Measurements from ENCODE around the gene ZFYVE28.

The ZFYVE28 gene

DNA sequence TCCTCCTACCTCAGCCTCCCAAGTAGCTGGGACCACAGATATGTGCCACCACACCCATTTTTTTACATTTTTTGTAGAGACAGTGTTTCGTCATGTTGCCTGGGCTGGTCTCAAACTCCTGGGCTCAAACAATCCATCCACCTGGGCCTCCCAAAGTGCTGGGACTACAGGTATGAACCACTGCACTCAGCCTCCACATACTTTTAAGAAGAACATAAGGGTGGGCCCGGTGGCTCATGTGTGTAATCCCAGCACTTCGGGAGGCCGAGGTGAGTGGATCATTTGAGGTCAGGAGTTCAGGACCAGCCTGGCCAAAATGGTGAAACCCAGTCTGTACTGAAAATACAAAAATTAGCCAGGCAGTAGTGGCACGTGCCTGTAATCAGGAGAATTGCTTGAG is 105.1 kb downstream of the ZFYVE28 start:
- Histone ChIP-seq H3K4me1 (ENCODE audit: insufficient read depth, insufficient read length) (no peaks in the 10 kb centered on the region), H3K9ac (ENCODE audit: insufficient read length, low read depth) (no peak overlapping the region), H3K9me3 (ENCODE audit: insufficient read depth, low read length) (no peaks in the 10 kb centered on the region), H3K4me3 (ENCODE audit: insufficient read length, low read depth) (no peak overlapping the region), H3K36me3 (ENCODE audit: insufficient read depth, insufficient read length, low read length) (no peaks in the 10 kb centered on the region), H3K27me3 (ENCODE audit: insufficient read depth, insufficient read length) (peaks cover 4% of the 10 kb centered on the region)
- DNase-seq (ENCODE audit: low read depth, low spot score): no peak
- TF ChIP-seq SUZ12 (IDR thresholded peaks at IDR 0.05; ENCODE audit: extremely low read depth, insufficient read depth, insufficient read length) (no peak), YY1 (IDR thresholded peaks at IDR 0.05; ENCODE audit: insufficient read depth, insufficient read length) (no peak), ZNF274 (IDR thresholded peaks at IDR 0.05; ENCODE audit: low read depth, low read length) (no peak)

GRCh38 chr4:2306773-2307410 is 111.6 kb downstream of the ZFYVE28 start:
- H3K4me3 ChIP-seq (ENCODE audit: insufficient read length, low read depth): no peak overlapping the region
- no peak for DNase-seq (ENCODE audit: low read depth, low spot score)
- TF ChIP-seq YY1 (IDR thresholded peaks at IDR 0.05; ENCODE audit: insufficient read depth, insufficient read length) (no peak), ZNF274 (IDR thresholded peaks at IDR 0.05; ENCODE audit: low read depth, low read length) (no peak), SUZ12 (IDR thresholded peaks at IDR 0.05; ENCODE audit: extremely low read depth, insufficient read depth, insufficient read length) (no peak)

DNA sequence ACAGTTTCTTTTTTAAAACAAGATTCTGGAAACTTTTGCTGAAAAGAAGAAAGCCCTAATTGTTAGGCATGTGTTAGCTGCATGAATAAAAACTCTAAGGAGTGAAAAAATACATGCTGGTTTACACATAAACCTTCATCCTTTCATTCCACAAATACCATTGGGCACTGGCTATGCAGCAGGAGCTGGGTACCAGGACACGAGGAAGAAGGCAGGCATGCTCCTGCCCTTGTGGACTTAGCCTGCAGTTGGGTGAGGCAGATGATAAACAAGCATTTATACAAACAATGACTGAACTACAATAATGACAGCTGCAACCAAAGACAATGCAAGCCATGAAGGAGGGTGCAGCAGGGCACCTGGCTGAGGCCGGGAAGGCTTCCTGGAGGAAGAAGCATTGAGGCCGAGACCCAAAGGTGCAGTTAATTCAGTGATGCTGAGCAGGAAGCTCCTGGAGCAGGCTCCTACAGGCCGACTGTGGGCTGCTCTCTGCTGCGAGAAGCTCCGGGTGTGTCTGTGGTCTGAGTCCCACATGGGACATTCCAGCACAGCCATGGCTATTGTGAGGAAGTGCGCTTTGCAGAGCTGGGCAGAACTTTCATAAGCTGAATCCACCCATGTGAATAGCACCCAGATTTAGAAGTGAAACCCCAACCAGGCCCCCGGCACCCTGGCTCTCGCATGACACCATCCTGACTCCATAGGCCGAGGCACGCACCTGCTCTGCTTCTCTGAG is 112.5 kb downstream of the ZFYVE28 start:
- no peak for DNase-seq (ENCODE audit: low read depth, low spot score)
- H3K4me1 ChIP-seq (ENCODE audit: insufficient read depth, insufficient read length): peaks cover 10% of the 10 kb centered on the region
- H3K9ac ChIP-seq (ENCODE audit: insufficient read length, low read depth): no peak overlapping the region
- peaks cover 19% of the 10 kb centered on the region; the same call in 1 of the 2 replicates for H3K9me3 ChIP-seq (ENCODE audit: insufficient read depth, low read length)
- H3K27me3 ChIP-seq (ENCODE audit: insufficient read depth, insufficient read length): no peaks in the 10 kb centered on the region
- no peaks in the 10 kb centered on the region for H3K36me3 ChIP-seq (ENCODE audit: insufficient read depth, insufficient read length, low read length)
- H3K4me3 ChIP-seq (ENCODE audit: insufficient read length, low read depth): no peak overlapping the region
- no peak for TF ChIP-seq ZNF274 (IDR thresholded peaks at IDR 0.05; ENCODE audit: low read depth, low read length)
- no peak for TF ChIP-seq SUZ12 (IDR thresholded peaks at IDR 0.05; ENCODE audit: extremely low read depth, insufficient read depth, insufficient read length)
- TF ChIP-seq YY1 (IDR thresholded peaks at IDR 0.05; ENCODE audit: insufficient read depth, insufficient read length): no peak

More at GRCh38 chr4:2306773-2307410, 111.6 kb downstream of the ZFYVE28 start:
- peaks cover 3% of the 10 kb centered on the region for H3K4me1 ChIP-seq (ENCODE audit: insufficient read depth, insufficient read length)
- H3K9me3 ChIP-seq (ENCODE audit: insufficient read depth, low read length): peaks cover 18% of the 10 kb centered on the region; the same call in 1 of the 2 replicates
- no peak overlapping the region for H3K9ac ChIP-seq (ENCODE audit: insufficient read length, low read depth)
- H3K36me3 ChIP-seq (ENCODE audit: insufficient read depth, insufficient read length, low read length): no peaks in the 10 kb centered on the region
- no peaks in the 10 kb centered on the region for H3K27me3 ChIP-seq (ENCODE audit: insufficient read depth, insufficient read length)

- Histone ChIP-seq H3K9ac (ENCODE audit: insufficient read length, low read depth) (no peak overlapping the region), H3K27me3 (ENCODE audit: insufficient read depth, insufficient read length) (no peaks in the 10 kb centered on the region), H3K9me3 (ENCODE audit: insufficient read depth, low read length) (peaks cover 19% of the 10 kb centered on the region; the same call in 1 of the 2 replicates), H3K36me3 (ENCODE audit: insufficient read depth, insufficient read length, low read length) (no peaks in the 10 kb centered on the region), H3K4me1 (ENCODE audit: insufficient read depth, insufficient read length) (peaks cover 10% of the 10 kb centered on the region), H3K4me3 (ENCODE audit: insufficient read length, low read depth) (no peak overlapping the region)
- TF ChIP-seq SUZ12 (IDR thresholded peaks at IDR 0.05; ENCODE audit: extremely low read depth, insufficient read depth, insufficient read length): no peak
- no peak for TF ChIP-seq ZNF274 (IDR thresholded peaks at IDR 0.05; ENCODE audit: low read depth, low read length)
- no peak for TF ChIP-seq YY1 (IDR thresholded peaks at IDR 0.05; ENCODE audit: insufficient read depth, insufficient read length)
- DNase-seq (ENCODE audit: low read depth, low spot score): no peak
Measured at GRCh38 chr4:2304877-2305561, 113.4 kb downstream of the ZFYVE28 start.

GRCh38 chr4:2304321-2304876 is 114.0 kb downstream of the ZFYVE28 start:
- DNase-seq (ENCODE audit: low read depth, low spot score): no peak
- Histone ChIP-seq H3K36me3 (ENCODE audit: insufficient read depth, insufficient read length, low read length) (no peaks in the 10 kb centered on the region), H3K4me1 (ENCODE audit: insufficient read depth, insufficient read length) (peaks cover 10% of the 10 kb centered on the region), H3K9me3 (ENCODE audit: insufficient read depth, low read length) (peaks cover 19% of the 10 kb centered on the region; the same call in 1 of the 2 replicates), H3K27me3 (ENCODE audit: insufficient read depth, insufficient read length) (no peaks in the 10 kb centered on the region), H3K9ac (ENCODE audit: insufficient read length, low read depth) (no peak overlapping the region), H3K4me3 (ENCODE audit: insufficient read length, low read depth) (no peak overlapping the region)
- TF ChIP-seq ZNF274 (IDR thresholded peaks at IDR 0.05; ENCODE audit: low read depth, low read length) (no peak), YY1 (IDR thresholded peaks at IDR 0.05; ENCODE audit: insufficient read depth, insufficient read length) (no peak)

- H3K27me3 ChIP-seq (ENCODE audit: insufficient read depth, insufficient read length): no peaks in the 10 kb centered on the region
- H3K9me3 ChIP-seq (ENCODE audit: insufficient read depth, low read length): peaks cover 19% of the 10 kb centered on the region; the same call in 1 of the 2 replicates
- H3K36me3 ChIP-seq (ENCODE audit: insufficient read depth, insufficient read length, low read length): no peaks in the 10 kb centered on the region
- TF ChIP-seq YY1 (IDR thresholded peaks at IDR 0.05; ENCODE audit: insufficient read depth, insufficient read length): no peak
- TF ChIP-seq SUZ12 (IDR thresholded peaks at IDR 0.05; ENCODE audit: extremely low read depth, insufficient read depth, insufficient read length): no peak
- no peak overlapping the region for H3K4me3 ChIP-seq (ENCODE audit: insufficient read length, low read depth)
- peaks cover 10% of the 10 kb centered on the region for H3K4me1 ChIP-seq (ENCODE audit: insufficient read depth, insufficient read length)
- no peak overlapping the region for H3K9ac ChIP-seq (ENCODE audit: insufficient read length, low read depth)
- no peak for DNase-seq (ENCODE audit: low read depth, low spot score)
Measured at GRCh38 chr4:2303686-2304320, 114.6 kb downstream of the ZFYVE28 start.
